Large intestine (tissue), 12 donors: Measurements from ENCODE around the gene CTSC. TPM values are rescaled to one million over a fixed set of nuclear protein-coding genes. Genes with fewer than 3 reads are reported as not detected.
A peak's percentile ranks its signal among the peaks of the same experiment; 100 is the strongest.

Source experiments
- DNase-seq, 2 donors: peaks; one replicate each; pipeline versions ENCODE4 v3.0.0 to v3.0.0-alpha.2; 2013
- H3K27ac ChIP-seq: one replicate; pipeline ENCODE4 v1.5.1; 2013; ENCODE audit warnings: low read length
- H3K27me3 ChIP-seq: 2 replicates; pipeline ENCODE4 v1.6.1; 2013; ENCODE audit warnings: low read length; ENCODE audit not compliant: control insufficient read depth, insufficient read depth
- H3K36me3 ChIP-seq: 2 replicates; pipeline ENCODE4 v1.6.1; 2013; ENCODE audit warnings: low read length; ENCODE audit not compliant: control insufficient read depth, insufficient read depth
- H3K4me1 ChIP-seq: one replicate; pipeline ENCODE4 v1.6.1; 2013; ENCODE audit warnings: low read length; ENCODE audit not compliant: control insufficient read depth, insufficient read depth
- H3K4me3 ChIP-seq: one replicate; pipeline ENCODE4 v1.5.1; 2013; ENCODE audit warnings: low read length
- H3K9me3 ChIP-seq: one replicate; pipeline ENCODE4 v1.6.1; 2013; ENCODE audit warnings: mild to moderate bottlenecking, low read depth, low read length, moderate library complexity; ENCODE audit not compliant: control insufficient read depth
- WGBS: methylation state at CpG from one replicate; pipeline ENCODE4 v1.1.5; 2013; ENCODE audit warnings: low lambda C conversion rate; ENCODE audit not compliant: insufficient coverage; 5-methylcytosine and 5-hydroxymethylcytosine counted together
- long read RNA-seq, 11 donors: transcript quantifications; one replicate each; lab custom pipeline, GENCODE V29; 2026
- polyA plus RNA-seq: library from polyadenylated mRNA; unstranded; fragments of 120-200 nt; gene quantifications from one replicate; pipeline ENCODE4 v1.2.1, GENCODE V29; 2013

Gene CTSC
- polyA plus RNA-seq = 126 TPM
- long read RNA-seq, donor 1, full-length matches to known transcripts = 23 of 54 reads
- long read RNA-seq, donor 1, partial matches to known transcripts = 31 of 54 reads
- long read RNA-seq, donor 1, other reads (novel, unspliced or antisense) = 0 of 54 reads
- long read RNA-seq, donor 2, full-length matches to known transcripts = 60 of 71 reads
- long read RNA-seq, donor 2, partial matches to known transcripts = 11 of 71 reads
- long read RNA-seq, donor 2, other reads (novel, unspliced or antisense) = 0 of 71 reads
- long read RNA-seq, donor 3 = 0 reads
- long read RNA-seq, donor 4, full-length matches to known transcripts = 3 of 3 reads
- long read RNA-seq, donor 4, partial matches to known transcripts = 0 of 3 reads
- long read RNA-seq, donor 4, other reads (novel, unspliced or antisense) = 0 of 3 reads
- long read RNA-seq, donor 5, full-length matches to known transcripts = 31 of 36 reads
- long read RNA-seq, donor 5, partial matches to known transcripts = 5 of 36 reads
- long read RNA-seq, donor 5, other reads (novel, unspliced or antisense) = 0 of 36 reads
- long read RNA-seq, donor 6, full-length matches to known transcripts = 48 of 60 reads
- long read RNA-seq, donor 6, partial matches to known transcripts = 12 of 60 reads
- long read RNA-seq, donor 6, other reads (novel, unspliced or antisense) = 0 of 60 reads
- long read RNA-seq, donor 7, full-length matches to known transcripts = 19 of 19 reads
- long read RNA-seq, donor 7, partial matches to known transcripts = 0 of 19 reads
- long read RNA-seq, donor 7, other reads (novel, unspliced or antisense) = 0 of 19 reads
- long read RNA-seq, donor 8, full-length matches to known transcripts = 49 of 60 reads
- long read RNA-seq, donor 8, partial matches to known transcripts = 11 of 60 reads
- long read RNA-seq, donor 8, other reads (novel, unspliced or antisense) = 0 of 60 reads
- long read RNA-seq, donor 9, full-length matches to known transcripts = 53 of 59 reads
- long read RNA-seq, donor 9, partial matches to known transcripts = 6 of 59 reads
- long read RNA-seq, donor 9, other reads (novel, unspliced or antisense) = 0 of 59 reads
- long read RNA-seq, donor 10, full-length matches to known transcripts = 55 of 73 reads
- long read RNA-seq, donor 10, partial matches to known transcripts = 18 of 73 reads
- long read RNA-seq, donor 10, other reads (novel, unspliced or antisense) = 0 of 73 reads
- long read RNA-seq, donor 11, full-length matches to known transcripts = 49 of 49 reads
- long read RNA-seq, donor 11, partial matches to known transcripts = 0 of 49 reads
- long read RNA-seq, donor 11, other reads (novel, unspliced or antisense) = 0 of 49 reads

- peak; percentile 88 to 93 for DNase-seq
- H3K36me3 ChIP-seq = peaks cover 3% of the 10 kb centered on the region
- WGBS = 0% methylated on average over 4 of the region's 54 CpGs
- peak within 1 kb of the TSS; percentile 78 for H3K4me3 ChIP-seq
- peak within 1 kb of the TSS; percentile 71 for H3K27ac ChIP-seq
- no peaks in the 10 kb centered on the region for H3K27me3 ChIP-seq
- peaks cover 2% of the 10 kb centered on the region for H3K9me3 ChIP-seq
- H3K4me1 ChIP-seq = peaks cover 4% of the 10 kb centered on the region
Observed at GRCh38 chr11:88337181-88337986, at the start of gene CTSC. CTSC (minus strand) TSS chr11:88337736; CDS start chr11:88337672, 64 bp downstream.

GRCh38 chr11:88384669-88385005 lies 47.1 kb upstream of the CTSC start:
- Histone ChIP-seq H3K9me3 (no peaks in the 10 kb centered on the region), H3K27ac (no peak overlapping the region), H3K27me3 (no peaks in the 10 kb centered on the region), H3K36me3 (no peaks in the 10 kb centered on the region), H3K4me3 (no peak overlapping the region), H3K4me1 (no peaks in the 10 kb centered on the region)
- DNase-seq = no peak
- WGBS = no CpG with 5 or more reads among the region's 3 CpGs

- Histone ChIP-seq H3K4me1 (no peaks in the 10 kb centered on the region), H3K27ac (no peak overlapping the region), H3K9me3 (no peaks in the 10 kb centered on the region), H3K36me3 (no peaks in the 10 kb centered on the region), H3K4me3 (no peak overlapping the region), H3K27me3 (no peaks in the 10 kb centered on the region)
- DNase-seq = no peak
- WGBS = 76% methylated on average over 3 of the region's 4 CpGs
Observed at GRCh38 chr11:88384004-88384668, 46.6 kb upstream of the CTSC start.

- WGBS = 71% methylated on average over 1 of the region's 3 CpGs
- H3K9me3 ChIP-seq = no peaks in the 10 kb centered on the region
- no peak overlapping the region for H3K27ac ChIP-seq
- H3K27me3 ChIP-seq = no peaks in the 10 kb centered on the region
- H3K36me3 ChIP-seq = no peaks in the 10 kb centered on the region
- H3K4me1 ChIP-seq = no peaks in the 10 kb centered on the region
- no peak overlapping the region for H3K4me3 ChIP-seq
- no peak for DNase-seq
Observed at GRCh38 chr11:88383447-88383846, 45.9 kb upstream of the CTSC start.

- Histone ChIP-seq H3K4me3 (no peak overlapping the region), H3K27ac (no peak overlapping the region), H3K36me3 (no peaks in the 10 kb centered on the region), H3K4me1 (no peaks in the 10 kb centered on the region), H3K9me3 (no peaks in the 10 kb centered on the region), H3K27me3 (no peaks in the 10 kb centered on the region)
- DNase-seq = no peak
- 100% methylated on average over 3 of the region's 3 CpGs for WGBS
Observed at GRCh38 chr11:88379130-88379529, 41.6 kb upstream of the CTSC start.

- no peak for DNase-seq
- Histone ChIP-seq H3K4me3 (no peak overlapping the region), H3K27me3 (no peaks in the 10 kb centered on the region), H3K9me3 (no peaks in the 10 kb centered on the region), H3K4me1 (no peaks in the 10 kb centered on the region), H3K36me3 (no peaks in the 10 kb centered on the region), H3K27ac (no peak overlapping the region)
- WGBS = no CpG with 5 or more reads among the region's 4 CpGs
Observed at GRCh38 chr11:88378422-88379066, 41.0 kb upstream of the CTSC start.

DNA sequence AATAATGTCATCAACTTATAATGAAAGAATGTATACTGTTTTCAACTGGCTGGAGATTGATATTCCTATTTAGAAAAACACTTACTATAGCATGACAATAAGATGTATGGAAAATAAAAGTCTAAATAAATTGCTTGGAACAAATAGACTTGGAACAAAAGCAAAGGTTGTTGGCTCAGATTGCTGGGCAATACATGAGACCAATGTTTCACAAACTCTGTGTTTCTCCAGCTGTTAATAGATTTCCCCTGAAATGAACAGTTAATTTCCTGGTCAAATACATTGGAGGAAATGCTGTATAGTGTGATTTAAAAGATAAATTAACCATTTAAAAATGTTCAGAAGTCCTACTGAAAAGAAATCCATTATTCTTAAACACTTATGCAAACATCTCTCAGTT lies 40.1 kb upstream of the CTSC start:
- no peaks in the 10 kb centered on the region for H3K4me1 ChIP-seq
- H3K36me3 ChIP-seq = no peaks in the 10 kb centered on the region
- no peak for DNase-seq
- no peak overlapping the region for H3K4me3 ChIP-seq
- H3K9me3 ChIP-seq = no peaks in the 10 kb centered on the region
- no peaks in the 10 kb centered on the region for H3K27me3 ChIP-seq
- no peak overlapping the region for H3K27ac ChIP-seq

DNA sequence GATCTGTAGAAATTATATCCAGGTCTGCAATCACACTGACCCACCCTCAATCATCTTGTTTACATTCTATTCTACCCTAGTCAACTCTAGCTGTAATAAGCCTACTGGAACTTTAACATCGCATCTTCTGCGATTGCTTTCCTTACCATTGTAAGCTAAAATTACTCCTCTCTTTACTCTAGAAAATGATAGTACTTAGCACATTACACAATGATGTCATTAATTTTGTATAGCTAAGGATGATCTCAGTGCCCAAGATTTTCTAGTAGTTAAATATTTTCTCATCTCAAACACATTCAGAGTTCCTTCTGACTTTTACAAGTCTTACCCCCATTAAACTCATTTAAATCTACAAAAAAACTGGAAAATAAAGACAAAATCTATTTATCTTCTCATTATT lies 39.6 kb upstream of the CTSC start:
- no peaks in the 10 kb centered on the region for H3K36me3 ChIP-seq
- no peaks in the 10 kb centered on the region for H3K27me3 ChIP-seq
- no peak overlapping the region for H3K4me3 ChIP-seq
- DNase-seq = no peak
- no peaks in the 10 kb centered on the region for H3K9me3 ChIP-seq
- H3K4me1 ChIP-seq = no peaks in the 10 kb centered on the region
- H3K27ac ChIP-seq = no peak overlapping the region
- WGBS = 92% methylated on average over 2 of the region's 2 CpGs

DNA sequence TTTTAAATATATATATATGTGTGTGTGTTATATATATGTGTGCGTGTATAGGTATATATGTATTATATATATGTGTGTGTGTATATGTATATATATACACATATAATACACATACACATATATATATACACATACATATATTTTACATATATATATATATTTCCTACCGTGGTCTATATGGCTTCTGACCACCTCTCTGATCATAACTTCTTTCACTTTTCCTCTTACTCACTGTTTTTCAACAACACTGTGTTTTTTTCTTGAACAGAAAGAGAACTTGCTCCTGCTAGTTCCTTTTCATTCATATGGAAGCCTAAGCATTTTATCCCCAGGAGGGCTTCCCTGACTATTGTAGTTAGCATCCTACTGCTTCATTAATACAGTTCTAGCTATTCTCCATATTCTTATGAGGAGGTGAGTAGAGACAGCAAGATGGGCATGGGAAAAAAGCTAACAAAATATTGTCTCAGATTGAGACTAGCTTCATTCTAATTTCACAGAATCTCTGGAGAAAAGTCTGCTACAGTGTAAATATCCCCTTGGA lies 38.5 kb upstream of the CTSC start:
- no peak overlapping the region for H3K27ac ChIP-seq
- H3K36me3 ChIP-seq = no peaks in the 10 kb centered on the region
- no peak for DNase-seq
- H3K9me3 ChIP-seq = no peaks in the 10 kb centered on the region
- no peaks in the 10 kb centered on the region for H3K4me1 ChIP-seq
- whole genome bisulfite sequencing = 80% methylated on average over 1 of the region's 2 CpGs
- no peak overlapping the region for H3K4me3 ChIP-seq
- no peaks in the 10 kb centered on the region for H3K27me3 ChIP-seq
